ENCODE results near the gene FAM50B.

FAM50B gene

GRCh38 chr6:3820563-3820962 lies 28.6 kb upstream of the FAM50B start:
- no peak for DNase-seq

GRCh38 chr6:3822747-3823445 lies 26.3 kb upstream of the FAM50B start:
- peak; percentile 90 for DNase-seq

- no peak for DNase-seq
These were observed 25.5 kb upstream of the FAM50B start for GRCh38 chr6:3823671-3824070.

GRCh38 chr6:3825331-3825831 lies 23.8 kb upstream of the FAM50B start:
- no peak for DNase-seq

GRCh38 chr6:3825851-3826581 lies 23.2 kb upstream of the FAM50B start:
- DNase-seq: no peak

- DNase-seq: no peak
These were observed 19.9 kb upstream of the FAM50B start for GRCh38 chr6:3829285-3829684.

- DNase-seq: no peak
These were observed 18.4 kb upstream of the FAM50B start for GRCh38 chr6:3830806-3831205.

GRCh38 chr6:3831761-3832530 lies 17.2 kb upstream of the FAM50B start:
- DNase-seq: no peak

GRCh38 chr6:3835055-3835731 lies 14.0 kb upstream of the FAM50B start:
- DNase-seq: no peak

- DNase-seq: no peak
These were observed 13.4 kb upstream of the FAM50B start for GRCh38 chr6:3835785-3836184.

GRCh38 chr6:3836566-3836965 lies 12.6 kb upstream of the FAM50B start:
- DNase-seq: no peak

GRCh38 chr6:3837781-3838180 lies 11.4 kb upstream of the FAM50B start:
- no peak for DNase-seq

GRCh38 chr6:3838992-3839867 lies 9.9 kb upstream of the FAM50B start:
- no peak for DNase-seq

- no peak for DNase-seq
These were observed 8.1 kb upstream of the FAM50B start for GRCh38 chr6:3841066-3841454.

- no peak for DNase-seq
These were observed 7.2 kb upstream of the FAM50B start for GRCh38 chr6:3841711-3842565.

GRCh38 chr6:3843379-3844096 lies 5.6 kb upstream of the FAM50B start:
- DNase-seq: no peak

- DNase-seq: no peak
These were observed 5.1 kb upstream of the FAM50B start for GRCh38 chr6:3844097-3844463.

GRCh38 chr6:3847521-3847920 lies 1.7 kb upstream of the FAM50B start:
- DNase-seq: no peak

- no peak for DNase-seq
These were observed 793 bp upstream of the FAM50B start for GRCh38 chr6:3848380-3848779.

- DNase-seq: no peak
These were observed 693 bp downstream of the FAM50B start for GRCh38 chr6:3849681-3850450.
